GM18873 (cell line): ENCODE data around the gene PLEKHA8.

Source experiments
- ATAC-seq: cut with Tn5 transposase; IDR thresholded peaks from one replicate; pipeline ENCODE4 v1.9.1; 2021; ENCODE audit warnings: mild to moderate bottlenecking, moderate library complexity, moderate number of reproducible peaks; ENCODE audit not compliant: unreplicated experiment, low FRiP score

Gene PLEKHA8

DNA sequence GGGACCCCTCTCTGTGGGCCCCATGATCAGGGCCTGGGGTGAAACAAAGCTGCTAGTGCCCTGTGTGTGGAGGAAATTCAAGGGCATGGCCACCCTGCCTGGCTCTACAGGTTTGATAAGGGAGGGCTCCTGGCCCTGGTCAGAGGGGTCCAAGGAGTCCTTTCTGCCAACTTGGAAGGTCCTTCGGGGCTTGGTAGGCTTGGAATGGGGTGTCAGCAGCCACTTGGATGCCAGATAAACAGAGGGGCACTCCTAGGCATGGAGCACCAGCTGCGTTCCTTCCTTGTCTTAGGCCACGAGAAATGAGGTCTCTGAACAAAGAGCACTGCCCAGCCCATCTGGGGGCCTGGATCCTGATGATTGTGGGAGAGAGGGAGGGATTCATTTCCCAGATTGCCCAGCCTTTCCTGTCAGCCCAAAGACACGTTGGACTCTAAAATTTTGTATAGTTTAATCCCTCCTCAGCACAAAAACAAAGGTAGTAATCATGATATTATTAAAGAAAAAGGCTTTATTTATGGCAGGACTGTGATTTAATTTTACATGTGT, 111.7 kb downstream of the PLEKHA8 start:
- no peak for ATAC-seq

DNA sequence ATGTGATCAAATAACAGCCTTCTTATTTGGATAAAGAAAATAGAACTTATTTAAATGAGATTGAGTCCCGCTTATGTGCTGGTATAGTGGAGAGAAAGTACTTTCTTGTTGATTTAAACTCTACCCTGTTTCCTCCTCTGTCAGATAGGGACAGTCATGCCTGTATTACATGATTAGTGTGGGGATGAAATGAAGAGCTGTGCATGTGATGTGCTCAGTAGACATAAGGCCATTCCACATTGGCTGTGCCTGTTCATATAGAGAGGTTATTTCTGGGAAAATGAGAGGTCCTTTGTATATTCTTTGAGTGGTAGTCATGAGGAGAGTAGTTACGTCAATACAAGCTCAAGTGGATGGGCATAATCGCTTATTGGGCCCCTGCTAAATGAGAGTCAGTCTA, 112.2 kb downstream of the PLEKHA8 start:
- no peak for ATAC-seq

DNA sequence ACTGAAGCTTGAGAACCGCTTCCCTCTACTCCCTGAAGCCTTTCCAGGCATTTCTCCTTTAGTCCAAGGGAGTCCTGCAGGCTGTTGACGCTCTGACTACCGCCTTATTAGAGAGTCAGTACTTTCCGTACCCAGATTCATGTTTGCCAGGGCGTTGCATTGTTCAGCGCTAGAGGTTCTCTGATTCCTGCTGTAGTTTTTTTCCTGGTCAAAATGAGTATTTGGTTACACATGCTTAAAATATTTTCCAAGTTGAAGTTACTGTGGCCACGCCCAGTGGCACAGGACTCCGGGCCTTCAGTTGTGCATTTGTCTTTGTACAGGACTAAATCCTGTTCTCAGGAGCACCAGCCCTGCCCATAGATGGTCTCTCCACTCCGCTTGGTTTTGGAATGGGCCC, 114.5 kb downstream of the PLEKHA8 start:
- ATAC-seq: no peak

DNA sequence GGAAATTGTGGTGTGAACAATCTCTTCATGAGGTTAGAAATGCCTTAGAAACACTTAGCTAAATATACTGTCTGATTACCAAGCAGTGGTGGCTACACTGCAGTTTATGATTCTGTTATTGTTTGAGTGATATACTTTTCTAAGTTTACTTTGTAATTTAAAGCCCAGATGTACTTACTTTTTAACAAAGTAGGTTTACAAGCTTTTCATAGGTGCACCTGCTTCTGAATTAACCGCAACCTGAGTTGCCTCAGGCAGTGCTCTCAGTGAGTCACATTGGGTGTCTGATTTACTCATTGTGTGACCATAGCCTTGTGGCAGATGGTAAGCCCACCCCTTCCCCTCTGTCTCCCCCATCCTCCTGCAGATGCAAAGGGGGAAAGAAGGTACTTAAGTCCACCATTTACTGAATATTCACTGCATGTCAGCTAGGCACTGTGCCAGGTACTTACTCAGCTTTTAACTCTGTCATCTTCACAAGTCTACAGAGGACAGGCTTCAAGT, 115.6 kb downstream of the PLEKHA8 start:
- no peak for ATAC-seq

DNA sequence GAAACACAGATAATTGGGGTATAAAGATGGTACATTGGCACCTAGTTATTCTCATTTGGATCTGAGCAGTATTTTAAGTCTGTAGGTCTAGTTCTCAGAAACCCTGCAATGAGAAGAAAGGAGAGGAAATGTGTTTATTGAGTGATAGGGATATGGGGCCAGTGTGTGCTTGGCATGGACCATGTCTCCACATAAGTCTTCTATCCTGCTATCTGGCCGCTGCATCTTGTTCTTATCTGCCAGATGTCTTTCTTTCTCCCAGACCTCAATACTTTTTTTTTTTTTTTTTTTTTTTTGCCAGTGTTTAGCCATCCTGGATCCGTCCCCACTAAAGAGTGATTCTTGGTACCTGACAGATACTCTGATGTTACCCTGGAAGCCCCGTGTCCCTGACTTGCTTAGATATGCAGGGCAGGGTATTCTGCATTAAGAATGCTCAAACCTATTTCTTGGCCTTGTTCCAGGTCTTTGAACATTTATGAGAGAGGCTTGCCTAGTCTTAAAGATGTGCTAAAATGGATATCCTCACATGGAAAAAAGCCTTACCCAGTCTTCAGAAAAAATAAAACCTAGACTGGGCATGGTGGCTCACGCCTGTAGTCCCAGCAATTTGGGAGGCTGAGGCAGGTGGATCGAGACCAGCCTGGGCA, 116.6 kb downstream of the PLEKHA8 start:
- no peak for ATAC-seq

DNA sequence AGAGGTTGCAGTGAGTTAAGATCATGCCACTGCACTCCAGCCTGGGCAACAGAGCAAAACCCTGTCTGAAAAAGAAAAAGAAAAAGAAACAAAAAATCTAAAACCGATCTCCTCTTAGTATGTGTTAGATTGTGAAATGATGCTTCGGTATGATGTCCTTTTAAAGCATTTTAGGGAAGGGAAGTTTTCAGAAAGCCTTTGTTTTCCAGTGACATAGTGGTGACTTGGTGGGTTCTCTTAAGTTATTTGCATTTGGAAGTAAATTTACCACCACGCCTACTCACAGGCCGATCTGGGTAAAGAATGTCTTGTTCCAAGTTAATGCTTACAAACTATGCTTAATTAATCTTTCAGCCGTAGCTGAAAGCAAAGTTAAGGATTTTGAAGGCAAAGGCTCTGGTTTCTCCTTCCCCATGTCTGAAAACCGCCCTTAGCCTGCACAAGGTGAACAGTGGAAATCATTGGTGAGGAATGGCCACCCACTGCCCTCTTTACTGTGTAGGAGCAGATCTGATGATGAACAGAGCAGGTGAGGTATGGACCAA, 117.3 kb downstream of the PLEKHA8 start:
- ATAC-seq: no peak

DNA sequence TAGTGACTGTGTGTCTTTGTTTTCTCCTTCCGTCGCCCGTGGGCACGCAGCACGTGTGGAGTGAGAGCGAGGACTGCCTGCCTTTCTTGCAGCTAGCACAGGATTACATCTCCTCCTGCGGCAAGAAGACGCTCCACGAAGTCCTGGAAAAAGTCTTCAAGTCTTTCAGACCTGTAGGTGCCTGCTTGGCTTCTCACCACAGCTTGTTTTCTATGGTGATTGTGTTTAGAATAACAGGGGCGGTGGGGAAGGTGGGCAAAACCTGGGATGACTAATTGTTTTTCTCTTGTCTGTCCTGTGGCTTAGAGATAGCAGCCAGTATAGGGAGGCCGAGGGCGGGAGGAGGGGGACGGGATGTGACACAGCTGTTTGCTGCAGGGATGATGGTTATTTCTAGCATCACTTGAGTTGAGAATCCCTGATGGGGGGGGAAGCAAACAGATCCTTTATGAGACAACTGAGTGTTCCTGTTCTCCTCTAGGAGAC, 118.0 kb downstream of the PLEKHA8 start:
- ATAC-seq: no peak

DNA sequence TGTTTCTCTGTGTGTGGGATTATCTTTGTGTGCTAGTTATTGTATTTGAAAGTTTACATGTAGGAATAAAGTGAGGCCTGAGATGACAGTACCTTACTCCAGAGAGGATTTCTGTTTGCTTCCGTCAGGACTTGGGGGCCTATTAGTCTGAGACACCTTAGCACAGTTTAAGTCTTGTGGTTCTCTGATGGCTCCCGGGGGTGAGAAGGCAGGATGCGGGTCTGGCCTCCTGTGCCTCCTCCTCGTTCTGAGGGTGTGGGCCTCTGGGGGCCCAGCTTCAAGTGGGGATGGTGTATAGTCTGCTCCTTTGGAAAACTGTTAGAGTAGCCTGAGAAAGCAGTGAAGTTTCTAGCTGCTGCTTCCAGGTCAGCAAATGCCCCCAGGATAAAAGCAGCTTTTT, 119.0 kb downstream of the PLEKHA8 start:
- ATAC-seq: no peak

DNA sequence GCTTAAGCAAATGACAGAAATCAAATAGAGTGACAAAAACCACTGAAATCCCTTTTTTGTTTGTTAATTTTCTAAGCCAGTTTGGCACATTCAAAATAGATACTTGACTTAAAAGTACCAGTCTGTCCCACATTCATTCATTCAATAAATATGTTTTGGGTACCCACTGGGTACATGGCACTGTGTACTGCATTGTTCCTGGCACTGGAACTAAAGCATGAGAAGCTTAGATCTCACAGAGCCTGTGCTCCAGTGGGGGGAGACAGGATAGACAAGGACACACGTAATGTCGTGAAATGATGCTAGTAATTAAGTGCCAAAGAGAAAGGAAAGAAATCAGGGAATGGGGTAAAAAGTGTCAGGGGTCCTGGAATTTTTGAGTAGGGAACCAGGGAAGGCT, 119.6 kb downstream of the PLEKHA8 start:
- ATAC-seq: no peak

DNA sequence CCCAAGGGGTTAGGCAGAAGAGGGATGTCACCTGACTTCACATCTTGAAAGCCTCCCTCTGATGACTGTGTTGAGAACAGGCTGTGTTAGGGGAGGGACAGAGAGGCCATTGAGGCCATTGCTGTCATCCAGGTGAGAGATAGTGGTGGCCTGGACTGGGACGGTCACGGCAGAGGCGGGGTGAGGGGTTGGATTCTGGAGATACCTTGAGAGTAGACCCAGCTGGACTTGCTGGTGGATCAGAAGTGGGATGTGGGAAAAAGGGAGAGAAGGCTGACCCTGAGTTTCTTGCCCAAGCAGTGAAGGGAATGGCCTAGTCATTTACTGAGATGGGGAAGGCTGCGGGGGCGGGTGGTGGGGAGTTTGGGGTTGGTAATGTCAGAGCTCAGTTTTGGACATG, 120.2 kb downstream of the PLEKHA8 start:
- ATAC-seq: no peak

DNA sequence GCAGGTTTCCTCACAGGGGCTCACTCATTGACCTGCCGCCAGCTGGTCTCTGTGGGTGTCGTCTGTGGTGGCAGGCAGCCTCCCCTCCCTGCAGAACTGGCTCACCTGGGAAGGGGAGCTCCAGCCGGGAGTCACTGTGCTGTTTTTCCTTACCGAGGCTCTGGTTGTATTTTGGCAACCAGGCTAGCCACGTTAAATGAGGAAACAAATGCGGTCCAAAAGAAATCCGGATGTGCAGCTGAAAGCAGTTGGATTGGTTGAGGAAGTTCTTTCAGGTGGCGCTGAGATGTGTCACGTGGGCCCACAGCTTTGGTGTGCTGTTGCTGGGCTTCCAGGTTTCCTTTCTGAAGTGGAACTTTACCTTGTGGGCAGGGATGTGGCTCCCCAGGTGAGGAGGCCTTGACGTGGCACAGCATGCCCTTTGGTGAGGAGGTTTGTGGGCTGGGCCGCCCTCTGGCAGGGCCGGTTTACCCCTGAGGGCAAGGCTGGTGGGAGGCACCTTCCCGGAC, 120.8 kb downstream of the PLEKHA8 start:
- no peak for ATAC-seq

DNA sequence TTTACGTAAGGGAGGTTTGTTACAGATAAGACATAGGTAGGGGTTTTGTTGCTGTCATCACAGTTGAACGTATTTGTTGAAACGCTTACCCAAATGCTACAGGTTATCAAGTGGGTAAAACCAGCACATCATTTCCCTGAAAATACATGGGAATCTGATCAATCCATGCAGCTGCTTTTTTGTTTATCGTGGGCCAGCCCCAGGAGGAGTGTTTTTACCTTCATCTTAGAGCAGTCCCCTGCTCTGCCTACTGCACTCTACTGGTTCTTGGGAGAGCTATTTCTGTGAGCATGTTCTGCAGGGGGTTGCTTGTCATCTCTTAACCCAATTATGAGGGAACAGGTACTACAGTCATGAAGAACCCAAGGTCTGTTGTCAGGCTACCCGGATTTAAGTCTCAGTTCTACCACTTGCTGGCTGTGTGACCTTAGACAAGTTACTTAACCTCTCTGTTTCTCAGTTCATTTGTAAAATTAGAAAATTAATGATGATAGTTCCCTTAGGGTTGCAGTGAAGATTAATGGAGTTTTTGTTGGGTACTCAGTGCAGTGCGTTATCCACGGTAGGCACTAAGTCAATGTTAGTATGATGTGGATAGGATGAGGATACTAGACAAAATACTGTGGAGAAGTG, 121.5 kb downstream of the PLEKHA8 start:
- no peak for ATAC-seq

DNA sequence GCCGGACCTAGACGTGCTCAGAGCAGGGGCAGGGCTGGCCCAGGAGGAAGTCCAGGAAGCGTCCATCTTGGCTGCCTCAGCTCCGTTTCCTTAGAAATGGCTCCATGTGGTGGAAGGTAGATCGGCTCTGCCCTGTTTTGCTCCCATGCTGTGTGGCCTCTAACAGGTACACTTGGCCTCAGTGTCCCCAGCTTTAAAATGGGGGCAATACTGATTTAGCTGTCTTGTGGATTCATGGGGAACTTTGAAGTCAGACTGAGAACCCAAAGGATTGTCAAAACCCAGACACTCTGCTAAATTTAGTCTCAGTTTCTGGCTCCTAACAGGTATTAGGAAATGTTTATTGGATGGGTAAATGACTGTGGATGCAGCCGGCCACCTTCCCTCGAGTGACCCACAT, 122.5 kb downstream of the PLEKHA8 start:
- ATAC-seq: no peak

DNA sequence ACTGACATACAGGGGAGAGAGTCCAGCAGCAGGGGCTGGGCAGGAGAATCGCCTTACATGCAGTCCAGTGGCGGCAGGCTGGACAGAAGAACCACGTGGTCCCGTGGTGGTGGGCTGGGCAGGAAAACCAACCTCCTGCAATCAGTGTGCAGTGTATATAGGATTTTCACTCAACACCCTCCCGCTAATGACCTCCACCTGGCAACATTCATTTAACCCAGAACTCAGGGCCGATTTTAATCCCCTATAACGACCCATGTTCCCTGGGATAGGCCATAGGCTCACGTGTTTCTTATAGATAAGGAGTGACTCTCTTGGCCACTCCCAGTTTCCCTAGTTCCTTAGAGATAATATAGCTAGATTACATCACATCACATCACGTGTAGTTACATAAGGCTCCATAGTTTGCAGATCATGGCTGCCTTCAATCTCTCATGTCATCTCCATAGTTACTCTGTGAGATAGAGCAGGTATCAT, 125.9 kb downstream of the PLEKHA8 start:
- no peak for ATAC-seq

DNA sequence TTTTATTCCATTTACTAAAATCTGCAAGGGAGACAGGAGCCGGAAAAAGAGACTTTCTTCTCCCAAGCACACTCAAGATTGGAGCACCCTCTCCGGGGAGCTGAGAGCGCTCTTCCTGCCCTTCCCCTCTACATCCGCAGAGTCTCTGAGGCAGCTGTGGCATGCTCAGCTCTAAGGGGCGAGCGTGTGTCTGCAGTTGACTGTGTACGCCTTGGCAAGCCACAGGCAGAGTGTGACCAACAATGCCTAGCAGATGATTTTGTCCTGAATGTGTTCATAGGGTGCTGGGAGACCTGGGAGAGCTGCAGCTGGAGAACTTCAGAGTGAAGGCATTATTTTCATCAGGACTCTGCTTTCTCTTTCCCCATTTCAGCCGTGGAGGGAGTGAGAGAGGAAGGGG, 127.3 kb downstream of the PLEKHA8 start:
- ATAC-seq: no peak

DNA sequence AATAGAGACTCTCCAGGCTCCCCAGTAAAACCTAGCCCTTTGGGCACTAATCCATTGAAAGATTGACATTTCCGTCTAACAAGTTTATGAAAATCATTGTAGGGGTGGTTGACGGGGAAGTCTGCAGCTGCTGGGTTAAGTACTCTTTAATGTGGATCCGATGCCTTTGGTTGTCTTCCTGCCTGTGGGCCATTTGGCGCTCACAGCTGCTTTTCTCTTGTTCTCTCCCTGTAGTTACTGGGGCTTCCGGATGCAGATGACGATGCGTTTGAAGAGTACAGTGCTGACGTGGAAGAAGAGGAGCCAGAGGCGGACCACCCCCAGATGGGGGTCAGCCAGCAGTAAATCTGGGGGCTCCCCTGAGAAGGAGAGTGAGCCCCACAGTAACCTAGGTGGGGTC, 129.0 kb downstream of the PLEKHA8 start:
- ATAC-seq: no peak

DNA sequence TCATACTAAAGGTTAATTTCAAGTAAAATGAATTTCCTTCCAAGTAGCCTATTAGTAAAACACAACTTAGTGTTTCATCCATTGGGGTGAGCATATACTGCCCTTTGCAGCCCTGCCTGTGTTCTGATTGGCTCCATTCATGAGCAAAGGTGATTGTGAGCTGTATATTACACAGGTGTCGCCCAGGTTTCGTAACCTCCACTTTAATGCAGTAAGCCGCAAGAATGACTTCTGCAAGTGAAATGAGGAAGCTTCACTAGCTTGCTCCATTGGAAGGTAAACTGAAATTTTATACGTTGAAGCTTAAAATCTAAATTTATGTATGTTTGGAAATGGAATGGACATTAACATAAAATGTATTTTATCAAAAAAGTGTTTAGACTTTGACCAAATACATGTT, 131.0 kb downstream of the PLEKHA8 start:
- ATAC-seq: no peak

DNA sequence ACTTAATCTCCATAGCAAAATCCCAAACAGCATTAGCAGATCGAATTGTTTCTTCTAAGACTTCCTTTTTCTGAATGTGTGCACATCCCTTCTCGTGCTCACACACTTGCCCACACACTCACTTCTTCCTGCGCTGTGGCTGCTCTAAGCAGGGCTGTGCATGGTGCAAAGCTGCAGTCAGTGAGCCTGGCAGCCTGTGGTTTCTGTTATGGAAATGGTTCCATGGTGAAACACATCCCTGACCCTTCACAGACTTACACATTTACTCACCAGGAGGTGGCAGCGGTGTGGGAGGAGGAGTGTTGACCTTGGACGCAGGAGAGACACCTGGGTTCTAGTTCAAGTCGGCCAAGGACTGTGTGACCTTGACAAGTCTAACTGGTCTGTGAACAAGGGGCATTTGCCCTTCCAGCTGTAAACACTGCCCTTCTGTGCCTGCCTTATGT, 131.5 kb downstream of the PLEKHA8 start:
- ATAC-seq: no peak

DNA sequence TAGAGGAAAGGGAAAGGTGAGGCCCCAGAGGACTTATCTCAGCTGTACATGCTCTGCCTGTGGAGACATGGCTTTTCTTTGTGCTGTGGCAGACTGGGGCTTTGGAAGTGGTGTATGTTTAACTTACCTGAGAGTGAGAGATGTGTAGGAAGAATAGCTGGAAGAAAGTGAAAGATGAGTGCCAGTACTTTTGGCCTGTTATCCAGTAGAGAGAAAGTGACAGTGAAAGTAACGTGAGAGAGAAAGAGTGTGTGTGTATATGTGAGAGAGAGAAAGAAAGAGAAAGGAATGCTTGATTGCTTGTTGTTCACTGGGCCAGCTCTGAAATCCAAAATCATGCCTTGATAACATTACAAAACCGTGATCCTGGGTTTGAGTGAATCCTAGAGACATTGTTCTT, 132.1 kb downstream of the PLEKHA8 start:
- ATAC-seq: no peak

DNA sequence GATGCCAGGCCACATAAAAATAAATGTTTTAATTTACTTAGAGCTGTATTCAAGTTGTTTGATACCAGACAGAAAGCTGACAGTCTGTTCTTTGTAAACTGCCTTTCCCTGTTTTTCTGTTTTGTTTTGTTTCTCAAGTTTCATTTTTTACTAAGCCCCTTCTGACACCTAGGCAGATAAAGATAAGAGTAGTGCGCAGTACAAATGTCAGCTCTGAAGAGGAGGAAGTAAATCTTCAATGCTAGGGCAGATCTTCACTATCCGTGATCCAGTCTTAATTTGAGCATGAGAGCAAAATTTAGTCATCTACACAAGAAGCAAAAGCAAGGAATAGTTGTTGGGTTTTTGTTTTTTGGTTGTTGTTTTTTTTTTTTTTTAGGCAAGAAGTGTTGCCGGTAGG, 133.9 kb downstream of the PLEKHA8 start:
- ATAC-seq: no peak

DNA sequence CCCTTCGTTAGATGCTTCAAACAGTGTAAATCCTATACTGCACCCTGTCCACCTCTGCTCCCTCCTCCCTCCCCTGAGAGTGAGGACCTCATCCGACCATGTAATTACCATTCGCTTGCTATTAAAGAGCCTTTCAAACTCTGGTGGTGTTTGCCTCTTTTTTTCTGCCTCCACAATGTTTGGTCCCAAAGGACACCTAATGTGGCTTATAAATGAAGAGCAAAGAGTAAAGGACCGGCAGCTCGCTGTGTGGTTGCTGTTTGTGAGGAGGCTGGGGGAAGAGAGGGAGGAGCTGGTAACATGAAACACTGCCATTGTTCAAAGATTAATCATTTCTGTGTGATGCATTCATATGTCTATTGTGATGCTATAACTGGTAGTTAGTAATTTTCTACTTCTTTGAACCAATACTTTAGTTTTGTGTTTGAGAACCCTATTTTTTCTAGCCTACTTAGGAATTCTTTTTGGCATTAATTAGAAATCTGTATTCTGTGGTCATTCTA, 134.5 kb downstream of the PLEKHA8 start:
- ATAC-seq: peak; percentile 31
